ENCODE data around the gene NPFFR2.
"Not testable (repeated sequence)": the region's sequence is repeated elsewhere in the genome, so short reads cannot be mapped to it uniquely, and the experiment has no call there.

NPFFR2 gene

GRCh38 chr4:72112514-72113156, 80.8 kb downstream of the NPFFR2 start:
- peak; percentile 86 for DNase-seq (ENCODE audit: low read depth)

- DNase-seq (ENCODE audit: low read depth): no peak
Measured at GRCh38 chr4:72118017-72118416, 86.2 kb downstream of the NPFFR2 start.

- peak; percentile 13 for DNase-seq (ENCODE audit: low read depth)
Measured at GRCh38 chr4:72119946-72120345, 88.1 kb downstream of the NPFFR2 start.

GRCh38 chr4:72128741-72129140, 96.9 kb downstream of the NPFFR2 start:
- DNase-seq (ENCODE audit: low read depth): no peak

- peak; percentile 6 for DNase-seq (ENCODE audit: low read depth)
Measured at GRCh38 chr4:72136429-72136828, 104.6 kb downstream of the NPFFR2 start.

- DNase-seq (ENCODE audit: low read depth): not testable (repeated sequence)
Measured at GRCh38 chr4:72139997-72140396, 108.2 kb downstream of the NPFFR2 start.

- DNase-seq (ENCODE audit: low read depth): no peak
Measured at GRCh38 chr4:72144241-72144640, 112.4 kb downstream of the NPFFR2 start.

- no peak for DNase-seq (ENCODE audit: low read depth)
Measured at GRCh38 chr4:72152731-72153130, 120.9 kb downstream of the NPFFR2 start.

- not testable (repeated sequence) for DNase-seq (ENCODE audit: low read depth)
Measured at GRCh38 chr4:72153634-72154033, 121.8 kb downstream of the NPFFR2 start.

GRCh38 chr4:72169285-72169684, 137.5 kb downstream of the NPFFR2 start:
- not testable (repeated sequence) for DNase-seq (ENCODE audit: low read depth)

- DNase-seq (ENCODE audit: low read depth): no peak
Measured at GRCh38 chr4:72169861-72170260, 138.1 kb downstream of the NPFFR2 start.

GRCh38 chr4:72171761-72172160, 140.0 kb downstream of the NPFFR2 start:
- no peak for DNase-seq (ENCODE audit: low read depth)

GRCh38 chr4:72179342-72179741, 147.5 kb downstream of the NPFFR2 start:
- no peak for DNase-seq (ENCODE audit: low read depth)

- no peak for DNase-seq (ENCODE audit: low read depth)
Measured at GRCh38 chr4:72186714-72187113, 154.9 kb downstream of the NPFFR2 start.

GRCh38 chr4:72194046-72194445, 162.2 kb downstream of the NPFFR2 start:
- no peak for DNase-seq (ENCODE audit: low read depth)

GRCh38 chr4:72194453-72194852, 162.7 kb downstream of the NPFFR2 start:
- no peak for DNase-seq (ENCODE audit: low read depth)
